ENCODE measurements around the gene EYA4. TPM values are rescaled to one million over a fixed set of nuclear protein-coding genes. Genes with fewer than 3 reads are reported as not detected.

Gene EYA4
- polyA plus RNA-seq, 12 donors = 11.0 to 40.0 (median 22.6) TPM; not detected in 1

DNA sequence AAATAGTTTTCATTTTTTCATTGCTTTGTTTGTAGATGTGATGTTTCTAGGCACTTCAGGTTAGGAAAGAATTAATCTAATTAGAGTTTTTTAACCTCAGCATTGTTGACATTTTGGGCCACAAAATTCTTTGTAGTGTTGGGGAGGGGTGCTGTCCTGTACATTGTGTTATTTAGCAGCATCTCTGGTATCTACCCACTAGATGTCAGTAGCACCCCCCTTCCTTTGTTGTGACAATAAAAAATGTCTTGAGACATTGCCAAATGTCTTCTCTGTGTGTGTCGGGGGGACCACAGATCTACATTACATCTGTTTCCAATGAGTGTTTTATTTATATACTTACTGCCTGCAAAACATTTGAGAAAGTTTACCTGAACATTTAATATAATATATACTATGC lies 45.6 kb downstream of the EYA4 start:
- no peak for DNase-seq

GRCh38 chr6:133288662-133289061 lies 47.5 kb downstream of the EYA4 start:
- no peak for DNase-seq

DNA sequence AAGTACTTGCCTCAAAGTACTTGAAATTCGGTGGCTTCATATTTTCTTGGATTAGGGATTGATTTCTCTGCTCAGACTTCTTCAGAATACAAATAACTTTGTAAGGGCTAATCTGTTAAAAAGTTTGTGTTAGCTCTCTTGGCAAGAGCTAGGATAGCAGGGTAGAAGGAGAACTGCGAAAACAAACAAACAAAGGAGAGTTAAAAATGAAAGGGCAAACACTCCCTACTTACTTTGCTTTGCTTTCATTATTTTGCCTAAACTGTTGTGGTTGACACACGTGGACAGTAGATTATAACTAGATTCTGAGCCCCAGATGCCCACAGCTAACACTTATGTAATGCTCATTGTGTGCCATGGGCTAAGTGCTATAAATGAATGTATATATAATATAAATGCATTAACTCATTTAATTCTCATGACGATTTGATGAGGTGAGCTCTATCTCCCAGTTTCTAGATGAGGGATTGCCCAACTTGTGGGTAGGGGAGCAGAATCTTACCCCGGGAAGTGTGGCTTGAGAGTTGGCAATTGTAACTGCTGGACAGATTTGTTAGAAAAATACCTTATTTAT lies 48.7 kb downstream of the EYA4 start:
- DNase-seq = no peak

GRCh38 chr6:133290930-133291329 lies 49.8 kb downstream of the EYA4 start:
- DNase-seq = no peak

DNA sequence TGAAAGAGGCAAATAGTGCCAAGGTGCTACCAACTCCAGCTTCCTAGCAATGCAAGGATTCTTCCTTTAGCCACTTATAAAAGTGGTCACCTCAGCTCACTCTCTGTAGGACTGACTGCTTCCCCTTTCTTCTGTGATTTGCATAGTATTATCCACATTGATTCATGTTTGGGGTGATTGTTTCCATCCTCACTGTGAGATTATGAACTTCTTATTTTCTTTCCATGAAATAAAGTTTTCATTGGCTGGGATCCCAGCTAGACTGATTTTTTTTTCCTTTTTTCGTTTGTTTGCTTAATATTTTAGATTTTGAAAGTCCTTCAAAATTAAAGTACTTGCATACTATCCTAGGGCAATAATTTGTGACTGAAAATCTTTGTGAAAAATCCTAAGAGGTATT lies 50.5 kb downstream of the EYA4 start:
- peak; percentile 23 for DNase-seq

DNA sequence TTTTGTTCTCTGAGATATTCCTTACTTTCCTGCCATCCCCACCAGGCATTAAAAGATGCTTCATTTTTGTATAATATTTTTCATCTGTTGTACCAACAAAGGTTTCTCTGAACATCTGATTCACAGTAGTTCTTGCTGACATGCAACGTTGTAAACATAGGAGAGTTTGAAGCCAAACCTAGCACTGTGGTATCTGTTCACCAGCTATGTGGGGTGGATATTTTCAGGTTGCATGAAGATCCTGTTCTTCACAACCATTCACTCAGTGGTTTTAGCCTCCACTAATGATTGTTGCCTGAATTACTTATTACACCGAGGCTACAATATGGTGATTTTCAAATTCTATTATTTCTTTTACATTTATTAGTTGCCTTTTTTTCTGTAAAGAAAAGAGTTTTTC lies 56.5 kb downstream of the EYA4 start:
- no peak for DNase-seq

DNA sequence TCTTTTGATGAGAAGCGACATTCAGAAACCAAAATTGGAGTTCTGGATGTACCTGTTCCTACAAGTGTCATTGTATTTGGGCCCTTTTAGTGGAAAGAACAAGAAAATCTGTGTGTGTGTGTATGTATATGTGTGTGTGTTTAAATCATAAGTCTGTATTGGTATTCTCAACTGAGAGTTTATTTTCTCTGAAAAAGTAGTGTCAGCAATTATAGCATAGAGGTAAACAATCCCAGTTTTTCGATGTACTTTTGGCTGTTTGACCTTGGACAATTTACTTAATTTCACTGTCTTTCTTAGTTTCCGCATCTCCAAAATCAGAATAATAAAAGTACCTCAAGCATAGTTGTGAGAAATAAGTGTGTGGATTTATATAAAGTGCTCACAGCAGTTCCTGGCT lies 57.2 kb downstream of the EYA4 start:
- DNase-seq = no peak

DNA sequence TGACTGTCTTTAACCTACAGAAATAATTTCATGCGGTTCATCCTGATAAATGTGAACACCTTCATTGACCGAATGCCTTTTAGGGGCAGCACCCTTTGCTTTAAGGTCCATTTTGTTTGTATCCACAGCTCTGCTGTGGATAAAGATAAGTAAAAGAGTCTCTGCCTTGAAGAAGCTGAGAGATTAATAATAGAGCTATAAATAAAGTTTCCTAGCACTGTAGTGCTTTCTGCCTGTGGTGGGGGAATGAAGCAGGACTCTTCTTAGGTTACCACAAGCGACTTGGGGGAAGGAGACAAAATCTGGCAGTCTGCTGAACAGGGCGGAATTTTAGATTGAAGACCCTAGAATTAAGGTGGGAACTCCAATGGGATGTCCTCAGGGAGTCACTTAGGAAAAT lies 57.6 kb downstream of the EYA4 start:
- no peak for DNase-seq

DNA sequence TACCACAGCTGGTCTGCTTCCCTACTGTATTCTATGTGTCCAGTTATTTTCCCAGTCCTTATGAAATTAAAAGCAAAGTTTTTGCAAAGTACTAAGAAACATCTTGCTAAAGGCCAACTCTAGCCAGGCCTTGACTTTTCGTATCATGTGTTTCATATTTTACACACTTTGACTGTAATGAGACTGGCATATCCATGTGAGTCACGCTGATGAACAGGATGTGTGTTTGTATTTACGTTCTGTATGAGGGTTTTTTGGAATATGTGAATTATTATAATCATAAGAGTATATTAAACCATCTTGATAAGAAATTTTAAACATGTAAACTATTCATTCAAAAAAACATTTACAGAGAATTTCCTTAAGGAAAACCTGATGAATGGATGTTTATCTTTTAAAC lies 59.7 kb downstream of the EYA4 start:
- no peak for DNase-seq

DNA sequence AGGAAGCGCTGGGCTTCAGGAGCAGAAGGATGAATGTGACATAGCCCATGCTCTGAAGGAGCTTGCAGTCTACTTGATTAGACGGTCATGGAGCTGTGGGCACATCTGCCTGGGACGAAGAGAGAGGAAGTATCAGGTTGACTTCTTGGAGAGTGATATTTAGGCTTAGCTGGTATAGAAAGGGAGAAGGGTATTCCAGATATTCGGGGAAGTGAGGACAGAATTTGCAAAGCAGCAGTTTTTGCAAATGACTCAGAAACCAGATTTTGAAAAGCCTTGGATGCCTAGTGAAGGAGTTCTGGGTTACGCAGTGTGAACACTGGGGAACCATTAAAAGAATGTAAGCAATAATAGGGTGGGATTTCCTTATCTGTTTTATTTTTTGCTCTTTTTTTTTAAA lies 60.7 kb downstream of the EYA4 start:
- no peak for DNase-seq

GRCh38 chr6:133306931-133307330 lies 65.8 kb downstream of the EYA4 start:
- DNase-seq = peak; percentile 31

DNA sequence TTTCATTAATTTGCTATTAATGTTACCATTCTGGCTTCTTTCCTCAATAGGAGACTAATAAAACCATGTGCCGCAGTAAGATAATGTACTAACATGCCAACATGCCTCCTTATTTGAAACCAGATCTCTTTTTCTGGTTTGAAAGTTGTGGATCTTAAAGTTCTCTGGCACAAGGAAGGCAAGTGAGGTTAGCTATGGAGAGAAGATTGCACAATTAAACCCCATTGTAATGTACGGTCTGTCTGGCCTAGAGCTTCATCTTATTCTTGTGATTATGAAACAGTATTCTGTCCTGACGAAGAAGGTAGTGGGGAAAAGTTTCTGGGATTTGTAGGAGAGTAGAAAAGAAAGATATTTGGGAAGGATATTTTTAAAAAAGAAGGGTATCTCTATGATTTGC lies 68.4 kb downstream of the EYA4 start:
- no peak for DNase-seq

DNA sequence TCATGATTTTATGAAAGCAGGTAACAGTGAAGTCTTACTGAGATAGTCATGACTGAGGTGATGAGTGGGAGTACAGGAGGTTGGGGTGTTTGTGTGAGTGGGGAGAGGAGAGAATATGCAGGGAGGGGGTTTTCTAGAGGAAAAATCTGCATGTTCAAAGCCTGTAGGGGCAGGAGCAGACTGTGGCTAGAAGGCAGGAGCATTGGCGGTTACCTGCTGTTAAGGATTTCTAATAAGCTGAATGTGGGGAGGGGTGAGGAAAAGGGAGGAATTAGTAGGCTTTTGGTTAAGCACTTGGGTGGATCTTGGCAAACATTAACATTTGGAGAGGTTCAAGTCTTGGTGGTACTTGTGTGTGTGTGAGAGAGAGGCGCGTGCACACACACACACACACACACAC lies 70.8 kb downstream of the EYA4 start:
- DNase-seq = no peak

DNA sequence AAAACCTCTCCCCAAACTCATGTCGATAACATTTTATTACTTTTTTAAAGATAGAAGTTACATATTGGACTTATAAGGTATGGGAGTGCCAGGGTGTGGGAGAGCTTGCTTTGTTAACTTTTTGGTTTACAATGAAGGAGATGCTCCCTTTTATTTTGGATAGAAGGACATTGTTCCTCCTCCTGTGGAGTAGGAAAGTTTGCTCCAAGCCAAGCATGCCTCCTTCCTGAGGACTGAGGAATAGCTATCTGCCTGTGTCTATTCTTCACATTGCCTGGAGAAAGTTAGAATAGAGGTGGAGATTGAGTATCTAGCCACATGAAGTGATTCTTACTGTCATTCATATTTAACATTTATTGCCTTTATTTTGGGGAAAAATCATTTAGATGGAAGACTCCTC lies 71.9 kb downstream of the EYA4 start:
- DNase-seq = no peak

DNA sequence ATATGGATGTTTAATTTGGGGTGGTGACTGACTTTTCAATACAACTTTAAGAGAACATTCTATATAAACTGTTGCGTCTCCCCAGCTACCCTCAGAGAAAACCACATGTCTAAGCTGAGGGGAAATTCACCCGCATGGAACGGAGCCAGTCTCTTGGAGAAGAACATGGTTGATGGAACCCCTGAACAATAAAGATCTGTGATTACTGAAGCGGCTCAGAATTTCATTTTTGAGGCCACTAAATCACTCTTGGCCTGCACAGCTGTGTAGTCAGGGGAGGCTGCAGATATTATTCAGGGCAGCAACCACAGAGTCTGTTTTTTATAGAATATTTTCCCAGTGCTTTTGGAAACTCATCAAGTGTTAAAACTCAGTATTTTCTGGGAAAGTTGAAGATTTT lies 73.8 kb downstream of the EYA4 start:
- no peak for DNase-seq

GRCh38 chr6:133315811-133316210 lies 74.7 kb downstream of the EYA4 start:
- no peak for DNase-seq

GRCh38 chr6:133317704-133318103 lies 76.5 kb downstream of the EYA4 start:
- no peak for DNase-seq

- no peak for DNase-seq
Measured at GRCh38 chr6:133326584-133326983, 85.4 kb downstream of the EYA4 start.

DNA sequence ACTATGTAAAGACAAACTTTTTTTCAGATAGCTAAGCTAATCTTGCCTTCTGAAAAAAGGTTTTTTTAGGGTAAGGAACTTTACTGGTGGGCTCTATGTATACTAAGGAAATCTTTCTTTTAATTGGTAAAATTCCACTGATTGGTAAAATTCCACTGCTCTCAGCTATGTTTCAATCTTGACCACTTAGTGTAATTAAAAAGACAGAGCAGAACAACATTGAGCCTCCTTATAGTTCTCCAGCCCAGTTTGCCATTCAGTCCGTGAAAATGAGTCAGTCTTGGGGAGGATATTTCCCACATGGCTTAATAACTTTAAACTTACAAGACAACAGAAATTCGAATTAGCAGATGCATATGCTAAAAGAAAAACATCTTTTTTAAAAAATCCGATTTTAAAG lies 92.7 kb downstream of the EYA4 start:
- no peak for DNase-seq

DNA sequence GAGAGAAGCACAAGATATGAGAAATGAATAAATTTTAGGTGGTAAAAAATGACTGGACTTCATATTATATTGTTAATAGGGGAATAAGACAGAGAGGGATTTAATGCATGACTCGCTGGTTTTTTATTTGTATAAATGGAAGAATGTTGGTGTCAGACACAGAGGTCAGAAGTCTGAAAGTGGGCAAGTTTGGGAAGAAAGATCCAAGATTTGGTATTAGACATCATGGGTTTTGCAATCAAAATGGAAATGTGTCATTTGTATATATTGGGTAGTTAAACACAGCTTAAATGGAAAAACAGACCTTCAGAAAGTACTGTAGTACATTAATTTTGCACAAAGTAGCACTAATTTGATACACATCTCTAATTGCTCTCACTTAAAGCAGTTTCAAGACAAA lies 96.2 kb downstream of the EYA4 start:
- DNase-seq = no peak

DNA sequence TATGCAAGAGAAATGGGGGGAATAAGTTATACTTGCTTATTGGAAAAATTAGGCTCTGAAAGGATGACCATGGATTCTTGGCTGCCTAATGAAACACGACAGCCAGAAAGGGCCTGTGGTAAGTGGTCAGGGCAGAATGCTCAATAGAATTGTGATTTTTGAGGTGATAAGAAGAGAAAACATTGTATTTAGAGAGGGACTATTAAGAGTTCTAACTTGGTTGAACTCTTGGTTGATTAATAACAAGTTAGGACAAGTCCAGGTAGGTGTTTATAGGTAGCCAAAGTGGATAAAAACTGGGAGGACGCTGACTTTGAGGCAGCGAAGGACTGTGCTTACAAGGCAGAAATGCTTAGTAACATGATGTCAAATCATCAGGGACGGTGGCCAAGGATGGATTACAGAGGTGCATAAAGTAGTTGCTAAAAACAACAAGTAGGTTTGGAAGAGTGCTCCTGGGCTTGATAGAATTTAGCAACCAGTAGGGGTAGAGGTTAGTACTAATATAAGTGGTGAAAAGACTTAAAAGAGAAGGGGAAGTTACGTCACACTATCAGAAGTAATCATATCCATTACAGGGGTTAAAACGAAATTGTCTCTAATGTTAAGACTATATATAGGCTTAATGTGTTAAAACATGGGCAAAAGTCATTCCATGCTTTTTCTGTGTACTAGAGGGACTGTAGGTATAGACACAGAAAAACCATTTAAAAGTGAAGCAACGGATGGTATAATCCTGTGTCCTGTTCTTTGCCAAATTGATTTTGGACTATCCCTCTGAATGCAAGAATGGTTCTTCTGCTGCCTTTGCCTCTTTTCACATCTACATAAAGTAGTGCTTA lies 98.6 kb downstream of the EYA4 start:
- DNase-seq = no peak

DNA sequence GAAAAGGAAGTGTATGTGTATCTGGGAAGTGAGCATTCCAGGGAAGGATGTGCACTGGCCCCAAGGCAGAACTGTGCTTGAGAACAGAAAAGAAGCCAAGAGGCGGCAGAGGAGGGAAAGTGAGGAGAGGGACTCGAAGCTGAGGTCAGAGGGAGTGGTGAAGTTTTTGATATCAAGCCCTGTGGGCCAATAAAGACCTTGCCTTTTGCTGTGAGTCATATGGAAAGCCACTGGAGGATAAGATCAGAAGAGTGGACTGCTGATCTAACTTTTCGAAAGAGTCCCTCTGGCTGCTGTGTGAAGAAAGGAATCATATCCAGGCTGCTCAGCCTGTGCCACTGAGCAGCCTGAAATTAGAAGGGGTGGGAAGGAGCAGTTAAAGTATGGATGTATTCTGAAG lies 99.4 kb downstream of the EYA4 start:
- no peak for DNase-seq

- no peak for DNase-seq
Measured at GRCh38 chr6:133341607-133342158, 100.5 kb downstream of the EYA4 start.

DNA sequence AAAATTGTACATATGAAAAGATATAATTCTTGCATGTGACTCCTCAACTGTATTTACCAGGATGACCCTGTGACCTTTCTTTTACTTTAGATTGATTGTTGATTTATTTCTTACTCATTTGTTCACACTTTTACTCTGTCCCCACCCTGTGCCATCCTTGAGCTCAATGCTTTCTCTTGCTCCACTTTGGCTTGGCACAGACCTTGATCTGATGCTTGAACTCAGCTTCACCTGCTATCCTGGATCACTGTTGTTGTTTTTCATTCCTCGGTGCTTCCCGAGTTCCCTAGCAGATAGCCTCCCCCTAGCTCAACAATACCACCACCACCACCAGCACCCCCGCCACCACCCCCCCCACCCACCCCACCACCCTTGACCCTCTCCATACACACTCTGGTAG lies 102.1 kb downstream of the EYA4 start:
- no peak for DNase-seq
